Skeletal muscle satellite cell (primary cell): ENCODE data around the gene TMEM184B. TPM values are rescaled to one million over a fixed set of nuclear protein-coding genes. Genes with fewer than 3 reads are reported as not detected.

ENCODE experiments used
- small RNA-seq: library from RNA; depleted of rRNA; stranded (forward); fragments of <200 nt; gene quantifications from one replicate; pipeline ENCODE3, GENCODE V24; 2012

TMEM184B gene

Small RNA genes within 50 kb of the gene (small RNA-seq; reads per million reads assigned to genes)
- gene RF00017 (not detected), gene RN7SL704P (not detected)
